ENCODE measurements around the gene PHF2.

The PHF2 gene

DNA sequence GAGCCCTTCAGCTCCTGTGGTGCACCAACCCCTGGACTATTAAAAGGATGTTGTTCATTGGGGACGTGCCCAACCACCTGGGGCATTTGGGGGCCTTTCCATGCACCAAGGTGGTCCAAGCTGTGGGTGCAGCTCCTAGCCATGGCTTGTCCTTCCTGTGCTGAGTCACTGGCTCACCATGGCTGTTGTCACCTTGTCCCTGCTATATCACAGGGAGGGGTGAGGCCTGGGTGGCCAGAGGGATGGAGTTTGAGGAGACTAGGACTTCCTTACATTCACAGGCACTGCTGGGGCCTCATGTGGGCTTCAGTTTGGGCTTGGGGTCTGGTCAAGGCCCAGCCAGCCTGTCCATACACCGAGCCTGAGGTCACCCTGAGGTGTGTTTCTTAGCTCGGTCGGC, 45.5 kb downstream of the PHF2 start:
- H3K4me3 ChIP-seq (replicated peaks in 1 of 2; ENCODE audit: low read depth in 2 of 2, low read length in 2 of 2), result no peak overlapping the region
- TF ChIP-seq, protein P1, sequence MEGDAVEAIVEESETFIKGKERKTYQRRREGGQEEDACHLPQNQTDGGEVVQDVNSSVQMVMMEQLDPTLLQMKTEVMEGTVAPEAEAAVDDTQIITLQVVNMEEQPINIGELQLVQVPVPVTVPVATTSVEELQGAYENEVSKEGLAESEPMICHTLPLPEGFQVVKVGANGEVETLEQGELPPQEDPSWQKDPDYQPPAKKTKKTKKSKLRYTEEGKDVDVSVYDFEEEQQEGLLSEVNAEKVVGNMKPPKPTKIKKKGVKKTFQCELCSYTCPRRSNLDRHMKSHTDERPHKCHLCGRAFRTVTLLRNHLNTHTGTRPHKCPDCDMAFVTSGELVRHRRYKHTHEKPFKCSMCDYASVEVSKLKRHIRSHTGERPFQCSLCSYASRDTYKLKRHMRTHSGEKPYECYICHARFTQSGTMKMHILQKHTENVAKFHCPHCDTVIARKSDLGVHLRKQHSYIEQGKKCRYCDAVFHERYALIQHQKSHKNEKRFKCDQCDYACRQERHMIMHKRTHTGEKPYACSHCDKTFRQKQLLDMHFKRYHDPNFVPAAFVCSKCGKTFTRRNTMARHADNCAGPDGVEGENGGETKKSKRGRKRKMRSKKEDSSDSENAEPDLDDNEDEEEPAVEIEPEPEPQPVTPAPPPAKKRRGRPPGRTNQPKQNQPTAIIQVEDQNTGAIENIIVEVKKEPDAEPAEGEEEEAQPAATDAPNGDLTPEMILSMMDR (IDR thresholded peaks at IDR 0.05; ENCODE audit: low read depth, low read length), result no peak
- DNase-seq (ENCODE audit: low read depth in 2 of 2), result no peak

- TF ChIP-seq, protein P1 (IDR thresholded peaks at IDR 0.05; ENCODE audit: low read depth, low read length), result no peak
- H3K4me3 ChIP-seq (replicated peaks in 1 of 2; ENCODE audit: low read depth in 2 of 2, low read length in 2 of 2), result no peak overlapping the region
- DNase-seq (ENCODE audit: low read depth in 2 of 2), result no peak
These were observed 46.3 kb downstream of the PHF2 start for GRCh38 chr9:93622691-93623090.

DNA sequence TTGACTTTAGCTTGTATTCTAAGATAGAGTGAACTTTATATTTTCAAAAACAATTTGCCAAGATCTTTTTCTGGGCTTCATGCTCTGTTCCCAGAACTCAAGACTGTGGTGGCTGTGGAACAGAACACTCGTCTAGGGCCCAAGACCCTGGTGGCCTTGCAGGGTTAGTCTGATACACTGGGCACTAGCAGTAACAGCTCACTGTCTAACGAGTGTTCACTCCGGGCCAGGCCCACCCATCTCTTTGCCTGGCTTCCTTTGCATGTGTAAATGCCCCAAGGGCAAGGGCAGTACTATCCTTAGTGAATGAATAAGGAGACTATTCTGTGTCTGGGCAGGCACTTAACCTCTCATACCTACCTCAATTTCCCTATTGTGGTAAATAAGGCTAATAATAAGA, 47.4 kb downstream of the PHF2 start:
- TF ChIP-seq, protein P1 (IDR thresholded peaks at IDR 0.05; ENCODE audit: low read depth, low read length), result no peak
- no peak for DNase-seq (ENCODE audit: low read depth in 2 of 2)
- H3K4me3 ChIP-seq (replicated peaks in 1 of 2; ENCODE audit: low read depth in 2 of 2, low read length in 2 of 2), result no peak overlapping the region

- no peak for DNase-seq (ENCODE audit: low read depth in 2 of 2)
- TF ChIP-seq, protein P1 (IDR thresholded peaks at IDR 0.05; ENCODE audit: low read depth, low read length), result no peak
- no peak overlapping the region for H3K4me3 ChIP-seq (replicated peaks in 1 of 2; ENCODE audit: low read depth in 2 of 2, low read length in 2 of 2)
These were observed 48.0 kb downstream of the PHF2 start for GRCh38 chr9:93624431-93624834.

DNA sequence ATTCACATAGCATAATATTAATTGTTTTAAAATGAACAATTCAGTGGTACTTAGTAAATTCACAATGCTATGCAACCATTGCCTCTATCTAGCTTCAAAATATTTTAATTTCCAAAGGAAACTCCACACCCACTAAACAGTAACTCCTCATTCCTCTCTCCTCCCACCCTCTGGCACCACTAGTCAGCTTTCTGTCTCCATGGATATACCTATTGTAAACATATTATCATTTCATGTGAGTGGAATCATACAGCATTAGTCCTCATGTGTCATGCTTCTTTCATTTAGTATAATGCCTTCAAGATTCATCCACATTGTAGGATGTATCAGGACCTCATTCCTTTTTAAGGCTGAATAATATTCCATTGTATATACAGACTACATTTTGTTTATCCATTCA, 48.6 kb downstream of the PHF2 start:
- TF ChIP-seq, protein P1 (IDR thresholded peaks at IDR 0.05; ENCODE audit: low read depth, low read length), result no peak
- H3K4me3 ChIP-seq (replicated peaks in 1 of 2; ENCODE audit: low read depth in 2 of 2, low read length in 2 of 2), result no peak overlapping the region
- DNase-seq (ENCODE audit: low read depth in 2 of 2), result peak in 1 of 2 donors; percentile 27

GRCh38 chr9:93629920-93630319, 53.5 kb downstream of the PHF2 start:
- TF ChIP-seq, protein P1 (IDR thresholded peaks at IDR 0.05; ENCODE audit: low read depth, low read length), result no peak
- H3K4me3 ChIP-seq (replicated peaks in 1 of 2; ENCODE audit: low read depth in 2 of 2, low read length in 2 of 2), result no peak overlapping the region
- no peak for DNase-seq (ENCODE audit: low read depth in 2 of 2)

- no peak for DNase-seq (ENCODE audit: low read depth in 2 of 2)
- H3K4me3 ChIP-seq (replicated peaks in 1 of 2; ENCODE audit: low read depth in 2 of 2, low read length in 2 of 2), result no peak overlapping the region
- TF ChIP-seq, protein P1 (IDR thresholded peaks at IDR 0.05; ENCODE audit: low read depth, low read length), result no peak
These were observed 54.5 kb downstream of the PHF2 start for GRCh38 chr9:93630806-93631411.
